Measurements from ENCODE around the gene STIMATE.

DNA sequence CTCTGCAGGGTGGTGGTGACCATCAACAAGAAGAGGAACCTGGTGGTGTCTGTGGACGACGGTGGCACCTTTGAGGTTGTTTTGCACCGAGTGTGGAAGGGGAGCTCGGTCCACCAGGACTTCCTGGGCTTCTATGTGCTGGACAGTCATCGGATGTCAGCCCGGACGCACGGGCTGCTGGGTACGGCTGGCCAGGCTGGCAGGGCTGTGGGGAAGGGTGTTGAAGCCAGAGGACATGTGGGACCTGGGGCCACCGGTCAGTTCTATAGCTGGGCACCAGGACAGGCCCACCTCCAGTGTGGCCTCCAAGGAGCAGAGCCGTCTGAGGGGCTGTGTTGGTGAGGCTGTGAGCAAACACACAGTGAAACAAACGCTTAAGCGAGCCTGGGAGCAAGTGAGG, 106.6 kb downstream of the STIMATE start:
- no peak for TF ChIP-seq POLR2AphosphoS5 (IDR thresholded peaks at IDR 0.05)
- TF ChIP-seq, protein P1, sequence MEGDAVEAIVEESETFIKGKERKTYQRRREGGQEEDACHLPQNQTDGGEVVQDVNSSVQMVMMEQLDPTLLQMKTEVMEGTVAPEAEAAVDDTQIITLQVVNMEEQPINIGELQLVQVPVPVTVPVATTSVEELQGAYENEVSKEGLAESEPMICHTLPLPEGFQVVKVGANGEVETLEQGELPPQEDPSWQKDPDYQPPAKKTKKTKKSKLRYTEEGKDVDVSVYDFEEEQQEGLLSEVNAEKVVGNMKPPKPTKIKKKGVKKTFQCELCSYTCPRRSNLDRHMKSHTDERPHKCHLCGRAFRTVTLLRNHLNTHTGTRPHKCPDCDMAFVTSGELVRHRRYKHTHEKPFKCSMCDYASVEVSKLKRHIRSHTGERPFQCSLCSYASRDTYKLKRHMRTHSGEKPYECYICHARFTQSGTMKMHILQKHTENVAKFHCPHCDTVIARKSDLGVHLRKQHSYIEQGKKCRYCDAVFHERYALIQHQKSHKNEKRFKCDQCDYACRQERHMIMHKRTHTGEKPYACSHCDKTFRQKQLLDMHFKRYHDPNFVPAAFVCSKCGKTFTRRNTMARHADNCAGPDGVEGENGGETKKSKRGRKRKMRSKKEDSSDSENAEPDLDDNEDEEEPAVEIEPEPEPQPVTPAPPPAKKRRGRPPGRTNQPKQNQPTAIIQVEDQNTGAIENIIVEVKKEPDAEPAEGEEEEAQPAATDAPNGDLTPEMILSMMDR (IDR thresholded peaks at IDR 0.05; ENCODE audit: poor library complexity, severe bottlenecking): no peak
- TF ChIP-seq TAF1 (IDR thresholded peaks at IDR 0.05; ENCODE audit: low read depth): no peak
- TF ChIP-seq SMC3 (conservative IDR thresholded peaks at IDR 0.05; ENCODE audit: poor library complexity): no peak
- no peak for TF ChIP-seq EP300 (conservative IDR thresholded peaks at IDR 0.05; ENCODE audit: poor library complexity, severe bottlenecking)
- TF ChIP-seq EZH2 (IDR thresholded peaks at IDR 0.05; ENCODE audit: borderline replicate concordance, insufficient read depth, low read length, poor library complexity, severe bottlenecking): no peak
- TF ChIP-seq, protein P2, sequence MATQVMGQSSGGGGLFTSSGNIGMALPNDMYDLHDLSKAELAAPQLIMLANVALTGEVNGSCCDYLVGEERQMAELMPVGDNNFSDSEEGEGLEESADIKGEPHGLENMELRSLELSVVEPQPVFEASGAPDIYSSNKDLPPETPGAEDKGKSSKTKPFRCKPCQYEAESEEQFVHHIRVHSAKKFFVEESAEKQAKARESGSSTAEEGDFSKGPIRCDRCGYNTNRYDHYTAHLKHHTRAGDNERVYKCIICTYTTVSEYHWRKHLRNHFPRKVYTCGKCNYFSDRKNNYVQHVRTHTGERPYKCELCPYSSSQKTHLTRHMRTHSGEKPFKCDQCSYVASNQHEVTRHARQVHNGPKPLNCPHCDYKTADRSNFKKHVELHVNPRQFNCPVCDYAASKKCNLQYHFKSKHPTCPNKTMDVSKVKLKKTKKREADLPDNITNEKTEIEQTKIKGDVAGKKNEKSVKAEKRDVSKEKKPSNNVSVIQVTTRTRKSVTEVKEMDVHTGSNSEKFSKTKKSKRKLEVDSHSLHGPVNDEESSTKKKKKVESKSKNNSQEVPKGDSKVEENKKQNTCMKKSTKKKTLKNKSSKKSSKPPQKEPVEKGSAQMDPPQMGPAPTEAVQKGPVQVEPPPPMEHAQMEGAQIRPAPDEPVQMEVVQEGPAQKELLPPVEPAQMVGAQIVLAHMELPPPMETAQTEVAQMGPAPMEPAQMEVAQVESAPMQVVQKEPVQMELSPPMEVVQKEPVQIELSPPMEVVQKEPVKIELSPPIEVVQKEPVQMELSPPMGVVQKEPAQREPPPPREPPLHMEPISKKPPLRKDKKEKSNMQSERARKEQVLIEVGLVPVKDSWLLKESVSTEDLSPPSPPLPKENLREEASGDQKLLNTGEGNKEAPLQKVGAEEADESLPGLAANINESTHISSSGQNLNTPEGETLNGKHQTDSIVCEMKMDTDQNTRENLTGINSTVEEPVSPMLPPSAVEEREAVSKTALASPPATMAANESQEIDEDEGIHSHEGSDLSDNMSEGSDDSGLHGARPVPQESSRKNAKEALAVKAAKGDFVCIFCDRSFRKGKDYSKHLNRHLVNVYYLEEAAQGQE (IDR thresholded peaks at IDR 0.05; ENCODE audit: borderline replicate concordance): no peak
- no peak for TF ChIP-seq RAD21 (conservative IDR thresholded peaks at IDR 0.05)

Measured in neural cell (in vitro differentiated cells).